NCI-H446 (cell line): Measurements from ENCODE around the gene IL17RC.
"Not testable (repeated sequence)": the region's sequence is repeated elsewhere in the genome, so short reads cannot be mapped to it uniquely, and the experiment has no call there.

Experiments
- DNase-seq, 2 experiments: peaks; one replicate each; lab custom pipeline; 2025; lab: John Stamatoyannopoulos, UW

Gene IL17RC

GRCh38 chr3:9916734-9917680, at the start of gene IL17RC:
Gene IL17RC, plus strand, starts transcription at chr3:9917098. Its CDS starts 218 bp downstream, at chr3:9917316.
- DNase-seq: peak; percentile 34 to 73

- DNase-seq: no peak
Measured at GRCh38 chr3:9867106-9867505, 49.8 kb upstream of the IL17RC start.

- no peak for DNase-seq
Measured at GRCh38 chr3:9869955-9870354, 46.9 kb upstream of the IL17RC start.

- DNase-seq: no peak
Measured at GRCh38 chr3:9870978-9871377, 45.9 kb upstream of the IL17RC start.

GRCh38 chr3:9872067-9872466, 44.8 kb upstream of the IL17RC start:
- not testable (repeated sequence) for DNase-seq

GRCh38 chr3:9875448-9875847, 41.5 kb upstream of the IL17RC start:
- no peak for DNase-seq

- not testable (repeated sequence) for DNase-seq
Measured at GRCh38 chr3:9876255-9876654, 40.6 kb upstream of the IL17RC start.

GRCh38 chr3:9876991-9877390, 39.9 kb upstream of the IL17RC start:
- no peak for DNase-seq

GRCh38 chr3:9878700-9879099, 38.2 kb upstream of the IL17RC start:
- DNase-seq: no peak

- DNase-seq: no peak
Measured at GRCh38 chr3:9879830-9880549, 36.9 kb upstream of the IL17RC start, which contains the start of gene CIDEC. Gene CIDEC, minus strand, starts transcription at chr3:9880253. Its CDS starts 1,767 bp downstream, at chr3:9878486.

- DNase-seq: no peak
Measured at GRCh38 chr3:9881441-9881840, 35.5 kb upstream of the IL17RC start.

- DNase-seq: no peak
Measured at GRCh38 chr3:9883706-9884554, 33.0 kb upstream of the IL17RC start.

GRCh38 chr3:9884555-9885165, 32.2 kb upstream of the IL17RC start:
- no peak for DNase-seq

GRCh38 chr3:9886328-9886727, 30.6 kb upstream of the IL17RC start:
- DNase-seq: no peak

GRCh38 chr3:9887480-9887879, 29.4 kb upstream of the IL17RC start:
- DNase-seq: no peak

GRCh38 chr3:9888540-9888939, 28.4 kb upstream of the IL17RC start:
- DNase-seq: no peak

GRCh38 chr3:9889405-9889804, 27.5 kb upstream of the IL17RC start:
- no peak for DNase-seq

GRCh38 chr3:9890249-9891071, 26.4 kb upstream of the IL17RC start, which contains the start of gene JAGN1:
Gene JAGN1, plus strand, starts transcription at chr3:9890610. Its CDS starts 113 bp downstream, at chr3:9890723.
- peak; percentile 31 to 80 for DNase-seq

- no peak for DNase-seq
Measured at GRCh38 chr3:9891072-9891622, 25.8 kb upstream of the IL17RC start.

GRCh38 chr3:9893739-9894138, 23.2 kb upstream of the IL17RC start:
- no peak for DNase-seq
